Globus pallidus (tissue), 1 donor: ENCODE data around the gene CCN6.
A peak's percentile ranks its signal among the peaks of the same experiment; 100 is the strongest.
"Not testable (repeated sequence)": the region's sequence is repeated elsewhere in the genome, so short reads cannot be mapped to it uniquely, and the experiment has no call there.

Experiments used
- DNase-seq: peaks from one replicate; pipeline ENCODE4 v3.0.0-alpha.2; 2015; ENCODE audit warnings: low spot score

The CCN6 gene

GRCh38 chr6:112051251-112051740 is 2.6 kb upstream of the CCN6 start:
- not testable (repeated sequence) for DNase-seq

GRCh38 chr6:112054555-112055190 is 769 bp downstream of the CCN6 start:
- no peak for DNase-seq

GRCh38 chr6:112058243-112059032 is 4.5 kb downstream of the CCN6 start:
- no peak for DNase-seq

- no peak for DNase-seq
Observed at GRCh38 chr6:112061605-112062004, 7.7 kb downstream of the CCN6 start.

GRCh38 chr6:112062966-112063365 is 9.1 kb downstream of the CCN6 start:
- no peak for DNase-seq

- DNase-seq: no peak
Observed at GRCh38 chr6:112065426-112065986, 11.6 kb downstream of the CCN6 start.

- no peak for DNase-seq
Observed at GRCh38 chr6:112066606-112067005, 12.7 kb downstream of the CCN6 start.

- DNase-seq: no peak
Observed at GRCh38 chr6:112081569-112081968, 27.7 kb downstream of the CCN6 start.

- DNase-seq: no peak
Observed at GRCh38 chr6:112085286-112086065, 31.6 kb downstream of the CCN6 start.

GRCh38 chr6:112086744-112087135 is 32.8 kb downstream of the CCN6 start:
- peak; percentile 35 for DNase-seq

GRCh38 chr6:112087136-112087911 is 33.4 kb downstream of the CCN6 start, which contains the start of the genes FAM229B and TUBE1:
FAM229B (plus strand) TSS chr6:112087591; CDS start chr6:112099284, 11,693 bp downstream.
TUBE1 (minus strand) TSS chr6:112087482; CDS start chr6:112087434, 48 bp downstream.
- peak; percentile 96 for DNase-seq

GRCh38 chr6:112087916-112088315 is 34.0 kb downstream of the CCN6 start:
- DNase-seq: no peak

GRCh38 chr6:112096901-112097300 is 43.0 kb downstream of the CCN6 start:
- no peak for DNase-seq

GRCh38 chr6:112100561-112100960 is 46.7 kb downstream of the CCN6 start:
- DNase-seq: no peak

GRCh38 chr6:112106026-112106425 is 52.1 kb downstream of the CCN6 start:
- not testable (repeated sequence) for DNase-seq

- no peak for DNase-seq
Observed at GRCh38 chr6:112106562-112106961, 52.7 kb downstream of the CCN6 start.

- no peak for DNase-seq
Observed at GRCh38 chr6:112109262-112109661, 55.4 kb downstream of the CCN6 start.

- DNase-seq: peak; percentile 56
Observed at GRCh38 chr6:112113431-112113830, 59.5 kb downstream of the CCN6 start.

GRCh38 chr6:112113918-112114317 is 60.0 kb downstream of the CCN6 start:
- DNase-seq: no peak

GRCh38 chr6:112114577-112115223 is 60.8 kb downstream of the CCN6 start:
- DNase-seq: no peak

- DNase-seq: no peak
Observed at GRCh38 chr6:112116221-112116620, 62.3 kb downstream of the CCN6 start.
